Trophoblast cell (in vitro differentiated cells and primary cell): Measurements from ENCODE around the gene TSPAN4.

Source experiments
- DNase-seq, 2 donors: peaks; one replicate each; pipeline ENCODE4 v3.0.0-alpha.2; 2016
- H2AFZ ChIP-seq: 2 replicates; pipeline ENCODE4 v1.6.1; 2013; ENCODE audit warnings: low read length, moderate library complexity, mild to moderate bottlenecking; ENCODE audit not compliant: insufficient read depth, poor library complexity
- H2AK5ac ChIP-seq: 2 replicates; pipeline ENCODE4 v1.6.1; 2013; ENCODE audit warnings: mild to moderate bottlenecking, low read length
- H2BK120ac ChIP-seq: 2 replicates; pipeline ENCODE4 v1.6.1; 2013; ENCODE audit warnings: low read length, mild to moderate bottlenecking, moderate library complexity; ENCODE audit not compliant: insufficient read depth, poor library complexity
- H2BK12ac ChIP-seq: 2 replicates; pipeline ENCODE4 v1.6.1; 2013; ENCODE audit warnings: mild to moderate bottlenecking, low read length, moderate library complexity
- H2BK5ac ChIP-seq: 2 replicates; pipeline ENCODE4 v1.6.1; 2013; ENCODE audit warnings: low read length, low read depth, moderate library complexity, mild to moderate bottlenecking; ENCODE audit not compliant: poor library complexity
- H3K14ac ChIP-seq: 2 replicates; pipeline ENCODE4 v1.6.1; 2013; ENCODE audit warnings: mild to moderate bottlenecking, low read length
- H3K18ac ChIP-seq: 2 replicates; pipeline ENCODE4 v1.6.1; 2013; ENCODE audit warnings: mild to moderate bottlenecking, low read length
- H3K23ac ChIP-seq: 2 replicates; pipeline ENCODE4 v1.6.1; 2013; ENCODE audit warnings: low read length
- H3K27ac ChIP-seq: 2 replicates; pipeline ENCODE4 v1.5.1; 2013; ENCODE audit warnings: low read depth, mild to moderate bottlenecking, inconsistent platforms, low read length, moderate library complexity
- H3K27me3 ChIP-seq: 2 replicates; pipeline ENCODE4 v1.6.1; 2013; ENCODE audit warnings: inconsistent platforms, mild to moderate bottlenecking, low read length, moderate library complexity; ENCODE audit not compliant: insufficient read depth
- H3K36me3 ChIP-seq, 2 experiments: 1 replicate in 1 of 2; 2 replicates in 1 of 2; pipeline ENCODE4 v1.6.1; 2013; ENCODE audit warnings: low read length in 2 of 2, mild to moderate bottlenecking in 2 of 2, moderate library complexity in 1 of 2; ENCODE audit not compliant: insufficient read depth in 2 of 2, control insufficient read depth in 1 of 2
- H3K4ac ChIP-seq: 2 replicates; pipeline ENCODE4 v1.6.1; 2013; ENCODE audit warnings: low read depth, mild to moderate bottlenecking, low read length, moderate library complexity
- H3K4me1 ChIP-seq, 2 experiments: 1 replicate in 1 of 2; 2 replicates in 1 of 2; pipeline ENCODE4 v1.6.1; 2013; ENCODE audit warnings: low read length in 2 of 2, mild to moderate bottlenecking in 2 of 2, moderate library complexity in 1 of 2; ENCODE audit not compliant: insufficient read depth in 2 of 2, control insufficient read depth in 1 of 2
- H3K4me2 ChIP-seq: 2 replicates; pipeline ENCODE4 v1.6.1; 2013; ENCODE audit warnings: inconsistent platforms, mild to moderate bottlenecking, low read length, moderate library complexity
- H3K4me3 ChIP-seq: 2 replicates; pipeline ENCODE4 v1.5.1; 2013; ENCODE audit warnings: mild to moderate bottlenecking, low read depth, low read length, inconsistent platforms
- H3K79me1 ChIP-seq: one replicate; pipeline ENCODE4 v1.6.1; 2013; ENCODE audit warnings: low read length
- H3K79me2 ChIP-seq: 2 replicates; pipeline ENCODE4 v1.6.1; 2013; ENCODE audit warnings: low read length, mild to moderate bottlenecking; ENCODE audit not compliant: control insufficient read depth, insufficient read depth, poor library complexity
- H3K9ac ChIP-seq: 2 replicates; pipeline ENCODE4 v1.6.1; 2013; ENCODE audit warnings: mild to moderate bottlenecking, low read length
- H3K9me3 ChIP-seq: 2 replicates; pipeline ENCODE4 v1.6.1; 2013; ENCODE audit warnings: low read depth, mild to moderate bottlenecking, control low read depth, inconsistent platforms, low read length; ENCODE audit not compliant: insufficient read depth
- H4K12ac ChIP-seq: 2 replicates; pipeline ENCODE4 v1.6.1; 2013; ENCODE audit warnings: low read depth, mild to moderate bottlenecking, low read length, moderate library complexity
- H4K8ac ChIP-seq: 2 replicates; pipeline ENCODE4 v1.6.1; 2013; ENCODE audit warnings: low read depth, mild to moderate bottlenecking, low read length, moderate library complexity
- H4K91ac ChIP-seq: one replicate; pipeline ENCODE4 v1.6.1; 2013; ENCODE audit warnings: low read depth, mild to moderate bottlenecking, low read length, moderate library complexity
- WGBS: extraction: QIAGEN DNeasy Blood & Tissue Kit; methylation state at CpG from one replicate; pipeline ENCODE4 v1.1.7; 2013; ENCODE audit warnings: missing lambda C conversion rate; ENCODE audit not compliant: insufficient read length, insufficient coverage; ENCODE audit errors: extremely low coverage; 5-methylcytosine and 5-hydroxymethylcytosine counted together

TSPAN4 gene

GRCh38 chr11:839280-839623 lies 3.4 kb upstream of the TSPAN4 start:
- Histone ChIP-seq H3K4ac (no peak overlapping the region), H2BK5ac (no peak overlapping the region), H3K9me3 (no peaks in the 10 kb centered on the region), H2BK120ac (no peak overlapping the region), H3K4me2 (no peak overlapping the region), H3K23ac (no peak overlapping the region), H3K4me3 (no peak overlapping the region), H3K14ac (no peak overlapping the region), H3K9ac (no peak overlapping the region), H2AFZ (no peak overlapping the region), H4K12ac (no peak overlapping the region), H4K8ac (no peak overlapping the region), H3K27ac (no peak overlapping the region), H3K36me3 (peaks cover 55 to 59% of the 10 kb centered on the region in 2 experiments), H3K4me1 (peaks cover 22 to 25% of the 10 kb centered on the region in 2 experiments), H4K91ac (no peak overlapping the region), H2BK12ac (no peak overlapping the region), H3K27me3 (no peaks in the 10 kb centered on the region), H3K79me2 (peaks cover 10% of the 10 kb centered on the region), H2AK5ac (no peak overlapping the region), H3K18ac (no peak overlapping the region), H3K79me1 (peaks cover 13% of the 10 kb centered on the region)
- no CpG with 5 or more reads among the region's 5 CpGs for WGBS
- no peak for DNase-seq

GRCh38 chr11:839875-840617 lies 2.6 kb upstream of the TSPAN4 start:
- Histone ChIP-seq H3K79me2 (peaks cover 10% of the 10 kb centered on the region), H4K8ac (no peak overlapping the region), H3K27me3 (no peaks in the 10 kb centered on the region), H3K9ac (no peak overlapping the region), H3K27ac (no peak overlapping the region), H3K14ac (no peak overlapping the region), H3K4me3 (no peak overlapping the region), H3K4ac (no peak overlapping the region), H3K23ac (no peak overlapping the region), H2BK12ac (no peak overlapping the region), H3K4me2 (no peak overlapping the region), H3K79me1 (peaks cover 13% of the 10 kb centered on the region), H3K18ac (no peak overlapping the region), H2BK120ac (no peak overlapping the region), H3K9me3 (no peaks in the 10 kb centered on the region), H4K91ac (no peak overlapping the region), H2BK5ac (no peak overlapping the region), H4K12ac (no peak overlapping the region), H3K4me1 (peaks cover 17 to 23% of the 10 kb centered on the region in 2 experiments), H2AFZ (no peak overlapping the region), H3K36me3 (peaks cover 53 to 56% of the 10 kb centered on the region in 2 experiments), H2AK5ac (no peak overlapping the region)
- DNase-seq: no peak
- no CpG with 5 or more reads among the region's 25 CpGs for WGBS

GRCh38 chr11:841981-842369 lies 677 bp upstream of the TSPAN4 start:
- Histone ChIP-seq H3K27me3 (no peaks in the 10 kb centered on the region), H3K4me1 (peaks cover 19 to 25% of the 10 kb centered on the region in 2 experiments), H4K8ac (peak overlapping the region; percentile 55), H3K9me3 (no peaks in the 10 kb centered on the region), H3K4me3 (peak overlapping the region; percentile 97), H3K23ac (no peak overlapping the region), H3K14ac (peak overlapping the region; percentile 68), H4K12ac (peak overlapping the region; percentile 76), H2BK5ac (peak overlapping the region; percentile 99), H2BK12ac (no peak overlapping the region), H2BK120ac (no peak overlapping the region), H3K4ac (peak overlapping the region; percentile 70), H3K79me1 (peaks cover 13% of the 10 kb centered on the region), H2AK5ac (peak overlapping the region; percentile 44), H3K27ac (peak overlapping the region; percentile 76), H3K9ac (peak overlapping the region; percentile 91), H2AFZ (peak overlapping the region; percentile 90), H3K36me3 (peaks cover 41 to 44% of the 10 kb centered on the region in 2 experiments), H3K18ac (peak overlapping the region; percentile 86), H3K4me2 (peak overlapping the region; percentile 88), H3K79me2 (peaks cover 10% of the 10 kb centered on the region), H4K91ac (peak overlapping the region; percentile 99)
- WGBS: no CpG with 5 or more reads among the region's 27 CpGs
- DNase-seq: peak in 1 of 2 donors; percentile 57

- Histone ChIP-seq H3K36me3 (peaks cover 29 to 32% of the 10 kb centered on the region in 2 experiments), H4K8ac (peak overlapping the region; percentile 41), H3K27me3 (no peaks in the 10 kb centered on the region), H3K9ac (peak overlapping the region; percentile 71), H3K4me1 (peaks cover 19 to 25% of the 10 kb centered on the region in 2 experiments), H4K12ac (no peak overlapping the region), H3K79me1 (peaks cover 13% of the 10 kb centered on the region), H4K91ac (peak overlapping the region; percentile 74), H2BK120ac (peak overlapping the region; percentile 8), H3K4me2 (peak overlapping the region; percentile 88), H2BK5ac (peak overlapping the region; percentile 35), H3K79me2 (peaks cover 10% of the 10 kb centered on the region), H2BK12ac (peak overlapping the region; percentile 12), H3K4me3 (peak overlapping the region; percentile 97), H3K9me3 (no peaks in the 10 kb centered on the region), H3K14ac (peak overlapping the region; percentile 11), H2AK5ac (no peak overlapping the region), H2AFZ (peak overlapping the region; percentile 17), H3K18ac (peak overlapping the region; percentile 36), H3K4ac (peak overlapping the region; percentile 11), H3K23ac (no peak overlapping the region), H3K27ac (peak overlapping the region; percentile 92)
- no CpG with 5 or more reads among the region's 53 CpGs for WGBS
- DNase-seq: no peak
These were observed 558 bp downstream of the TSPAN4 start for GRCh38 chr11:843086-843734.
